IMR-90 (cell line): ENCODE measurements around the gene CCDC152.

Experiments used
- TF ChIP-seq, protein P1 (sequence below): conservative IDR thresholded peaks from 2 replicates; pipeline ENCODE4 v1.5.1; 2012; ENCODE audit warnings: mild to moderate bottlenecking, low read depth, low read length, improper control_type of control experiment
- TF ChIP-seq, protein P2 (sequence below): fragments of 150-350 bp; IDR thresholded peaks from 2 replicates; pipeline ENCODE4 v1.6.1; 2017; ENCODE audit warnings: mild to moderate bottlenecking, antibody characterized with exemption, low read length, low read depth

DNA sequence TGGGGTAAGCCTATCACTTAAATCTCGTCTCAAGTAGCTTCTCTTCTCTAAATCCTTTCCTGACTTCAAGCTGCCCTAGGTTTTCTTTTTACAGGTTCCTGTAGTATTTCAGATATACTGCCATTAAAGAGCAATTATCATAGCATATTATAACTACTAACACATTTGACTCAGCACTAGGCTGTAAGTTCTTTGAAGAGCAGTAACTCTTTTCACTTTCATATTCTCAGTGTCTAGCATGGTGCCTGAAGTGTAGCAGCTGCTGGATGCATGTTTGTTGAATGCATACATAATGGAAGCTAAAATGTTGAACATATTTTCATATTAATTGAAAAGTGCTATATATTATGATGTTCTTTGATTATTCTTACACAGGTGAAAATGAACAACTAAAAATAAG is 22.5 kb downstream of the CCDC152 start:
- TF ChIP-seq, protein P1, sequence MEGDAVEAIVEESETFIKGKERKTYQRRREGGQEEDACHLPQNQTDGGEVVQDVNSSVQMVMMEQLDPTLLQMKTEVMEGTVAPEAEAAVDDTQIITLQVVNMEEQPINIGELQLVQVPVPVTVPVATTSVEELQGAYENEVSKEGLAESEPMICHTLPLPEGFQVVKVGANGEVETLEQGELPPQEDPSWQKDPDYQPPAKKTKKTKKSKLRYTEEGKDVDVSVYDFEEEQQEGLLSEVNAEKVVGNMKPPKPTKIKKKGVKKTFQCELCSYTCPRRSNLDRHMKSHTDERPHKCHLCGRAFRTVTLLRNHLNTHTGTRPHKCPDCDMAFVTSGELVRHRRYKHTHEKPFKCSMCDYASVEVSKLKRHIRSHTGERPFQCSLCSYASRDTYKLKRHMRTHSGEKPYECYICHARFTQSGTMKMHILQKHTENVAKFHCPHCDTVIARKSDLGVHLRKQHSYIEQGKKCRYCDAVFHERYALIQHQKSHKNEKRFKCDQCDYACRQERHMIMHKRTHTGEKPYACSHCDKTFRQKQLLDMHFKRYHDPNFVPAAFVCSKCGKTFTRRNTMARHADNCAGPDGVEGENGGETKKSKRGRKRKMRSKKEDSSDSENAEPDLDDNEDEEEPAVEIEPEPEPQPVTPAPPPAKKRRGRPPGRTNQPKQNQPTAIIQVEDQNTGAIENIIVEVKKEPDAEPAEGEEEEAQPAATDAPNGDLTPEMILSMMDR, result no peak
- TF ChIP-seq, protein P2, sequence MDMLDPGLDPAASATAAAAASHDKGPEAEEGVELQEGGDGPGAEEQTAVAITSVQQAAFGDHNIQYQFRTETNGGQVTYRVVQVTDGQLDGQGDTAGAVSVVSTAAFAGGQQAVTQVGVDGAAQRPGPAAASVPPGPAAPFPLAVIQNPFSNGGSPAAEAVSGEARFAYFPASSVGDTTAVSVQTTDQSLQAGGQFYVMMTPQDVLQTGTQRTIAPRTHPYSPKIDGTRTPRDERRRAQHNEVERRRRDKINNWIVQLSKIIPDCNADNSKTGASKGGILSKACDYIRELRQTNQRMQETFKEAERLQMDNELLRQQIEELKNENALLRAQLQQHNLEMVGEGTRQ, result no peak
